Neuronal stem cell (in vitro differentiated cells): ENCODE measurements around the gene NECAB3.

Experiments
- DNase-seq: peaks from one replicate; pipeline ENCODE4 v3.0.0-alpha.2; 2013; ENCODE audit warnings: low spot score
- H2AFZ ChIP-seq: one replicate; pipeline ENCODE4 v1.6.1; 2013; ENCODE audit warnings: mild to moderate bottlenecking, low read length, inconsistent platforms
- H2AK5ac ChIP-seq: 2 replicates; pipeline ENCODE4 v1.6.1; 2013; ENCODE audit warnings: low read depth, mild to moderate bottlenecking, inconsistent platforms, low read length, moderate library complexity, mixed read lengths
- H2BK120ac ChIP-seq: 2 replicates; pipeline ENCODE4 v1.6.1; 2013; ENCODE audit warnings: low read depth, mild to moderate bottlenecking, inconsistent platforms, low read length, moderate library complexity, mixed read lengths
- H2BK12ac ChIP-seq: one replicate; pipeline ENCODE4 v1.6.1; 2013; ENCODE audit warnings: low read length, inconsistent platforms
- H2BK15ac ChIP-seq: 2 replicates; pipeline ENCODE4 v1.6.1; 2013; ENCODE audit warnings: mild to moderate bottlenecking, low read length, inconsistent platforms, mixed read lengths
- H2BK5ac ChIP-seq: one replicate; pipeline ENCODE4 v1.6.1; 2013; ENCODE audit warnings: inconsistent platforms, mild to moderate bottlenecking, low read length, moderate library complexity
- H3K14ac ChIP-seq: one replicate; pipeline ENCODE4 v1.6.1; 2013; ENCODE audit warnings: low read length, inconsistent platforms
- H3K18ac ChIP-seq: 2 replicates; pipeline ENCODE4 v1.6.1; 2013; ENCODE audit warnings: low read length, inconsistent platforms
- H3K23ac ChIP-seq: 2 replicates; pipeline ENCODE4 v1.6.1; 2013; ENCODE audit warnings: low read depth, mild to moderate bottlenecking, mixed read lengths, low read length, inconsistent platforms; ENCODE audit not compliant: poor library complexity
- H3K27ac ChIP-seq: replicated peaks from 3 replicates; pipeline ENCODE4 v1.5.1; 2013; ENCODE audit warnings: low read length, inconsistent platforms
- H3K27me3 ChIP-seq, 3 experiments: 2 replicates each; pipeline ENCODE4 v1.6.1; 2013; ENCODE audit warnings: low read length in 3 of 3, mild to moderate bottlenecking in 2 of 3, inconsistent platforms in 1 of 3, low read depth in 1 of 3, mixed read lengths in 1 of 3, moderate library complexity in 1 of 3; ENCODE audit not compliant: control insufficient read depth in 3 of 3, insufficient read depth in 3 of 3
- H3K36me3 ChIP-seq, 2 donors: replicated peaks in 1 of 2; 2 replicates each; pipeline ENCODE4 v1.6.1; 2013; ENCODE audit warnings: low read length in 2 of 2; ENCODE audit not compliant: control insufficient read depth in 2 of 2, insufficient read depth in 2 of 2
- H3K4ac ChIP-seq: 2 replicates; pipeline ENCODE4 v1.6.1; 2013; ENCODE audit warnings: inconsistent platforms, mild to moderate bottlenecking, low read length, moderate library complexity
- H3K4me1 ChIP-seq, 2 donors: 1 replicate in 1 of 2; 2 replicates in 1 of 2; pipeline ENCODE4 v1.6.1; 2013; ENCODE audit warnings: low read length in 2 of 2, low read depth in 1 of 2; ENCODE audit not compliant: control insufficient read depth in 2 of 2, insufficient read depth in 1 of 2
- H3K4me2 ChIP-seq: one replicate; pipeline ENCODE4 v1.6.1; 2013; ENCODE audit warnings: mild to moderate bottlenecking, low read length, inconsistent platforms; ENCODE audit not compliant: insufficient read depth, poor library complexity, severe bottlenecking
- H3K4me3 ChIP-seq, 2 donors: 2 replicates each; pipeline ENCODE4 v1.5.1; 2013; ENCODE audit warnings: low read length in 2 of 2, mild to moderate bottlenecking in 2 of 2, inconsistent platforms in 1 of 2, moderate library complexity in 1 of 2
- H3K79me1 ChIP-seq: one replicate; pipeline ENCODE4 v1.6.1; 2013; ENCODE audit warnings: low read depth, mild to moderate bottlenecking, inconsistent platforms, low read length, moderate library complexity
- H3K9ac ChIP-seq: one replicate; pipeline ENCODE4 v1.6.1; 2013; ENCODE audit warnings: mild to moderate bottlenecking, low read depth, low read length, inconsistent platforms; ENCODE audit not compliant: poor library complexity
- H3K9me3 ChIP-seq, 2 donors: replicated peaks in 1 of 2; 2 replicates each; pipeline versions ENCODE3 to v1.6.1; 2013; ENCODE audit warnings: low read length in 2 of 2, mild to moderate bottlenecking in 2 of 2, inconsistent platforms in 1 of 2, low read depth in 1 of 2, mixed read lengths in 1 of 2, moderate library complexity in 1 of 2; ENCODE audit not compliant: control insufficient read depth in 2 of 2, insufficient read depth in 1 of 2
- H4K8ac ChIP-seq: one replicate; pipeline ENCODE4 v1.6.1; 2013; ENCODE audit warnings: low read depth, mild to moderate bottlenecking, inconsistent platforms, low read length, moderate library complexity
- H4K91ac ChIP-seq: one replicate; pipeline ENCODE4 v1.6.1; 2013; ENCODE audit warnings: low read length, low read depth, mild to moderate bottlenecking, inconsistent platforms; ENCODE audit not compliant: poor library complexity
- WGBS, 2 donors: extraction: QIAGEN DNeasy Blood & Tissue Kit; methylation state at CpG; one replicate each; pipeline ENCODE4 v1.1.7; 2013; ENCODE audit warnings: missing lambda C conversion rate in 2 of 2, mixed read lengths in 1 of 2; ENCODE audit not compliant: insufficient read length in 2 of 2, insufficient replicate concordance in 1 of 2; ENCODE audit errors: extremely low coverage in 2 of 2; 5-methylcytosine and 5-hydroxymethylcytosine counted together

NECAB3 gene

GRCh38 chr20:33653218-33653899 lies 20.9 kb downstream of the NECAB3 start:
- peaks cover 3% of the 10 kb centered on the region for H3K79me1 ChIP-seq
- H3K4me2 ChIP-seq = no peak overlapping the region
- H3K23ac ChIP-seq = peak overlapping the region; percentile 11
- H2BK120ac ChIP-seq = peak overlapping the region; percentile 14
- peak overlapping the region; percentile 54 for H2AFZ ChIP-seq
- H3K9me3 ChIP-seq = no peaks in the 10 kb centered on the region
- peak overlapping the region; percentile 48 for H3K18ac ChIP-seq
- H4K91ac ChIP-seq = no peak overlapping the region
- no peak overlapping the region for H2BK12ac ChIP-seq
- H2AK5ac ChIP-seq = no peak overlapping the region
- peaks cover 6 to 10% of the 10 kb centered on the region in 2 donors for H3K36me3 ChIP-seq
- DNase-seq = peak; percentile 53
- no peak overlapping the region for H2BK15ac ChIP-seq
- WGBS, 2 donors = no CpG with 5 or more reads among the region's 16 CpGs
- H4K8ac ChIP-seq = no peak overlapping the region
- no peak overlapping the region for H3K27ac ChIP-seq
- H3K4me1 ChIP-seq = peaks cover 0 to 5% of the 10 kb centered on the region in 2 donors
- no peak overlapping the region for H3K4me3 ChIP-seq
- H3K14ac ChIP-seq = no peak overlapping the region
- H3K27me3 ChIP-seq = no peaks in the 10 kb centered on the region
- no peak overlapping the region for H3K9ac ChIP-seq
- no peak overlapping the region for H3K4ac ChIP-seq
- H2BK5ac ChIP-seq = no peak overlapping the region

GRCh38 chr20:33651562-33652048 lies 22.6 kb downstream of the NECAB3 start:
- no peak overlapping the region for H2BK5ac ChIP-seq
- H2AK5ac ChIP-seq = no peak overlapping the region
- no peak overlapping the region for H2AFZ ChIP-seq
- no peaks in the 10 kb centered on the region for H3K9me3 ChIP-seq
- no peak overlapping the region for H3K18ac ChIP-seq
- no peak overlapping the region for H4K8ac ChIP-seq
- no peak overlapping the region for H2BK12ac ChIP-seq
- H3K4me2 ChIP-seq = no peak overlapping the region
- H3K14ac ChIP-seq = no peak overlapping the region
- H3K36me3 ChIP-seq = peaks cover 3 to 16% of the 10 kb centered on the region in 2 donors
- H3K4ac ChIP-seq = no peak overlapping the region
- no peaks in the 10 kb centered on the region for H3K27me3 ChIP-seq
- H3K9ac ChIP-seq = no peak overlapping the region
- H3K4me3 ChIP-seq = no peak overlapping the region
- no peak overlapping the region for H4K91ac ChIP-seq
- DNase-seq = no peak
- WGBS, 2 donors = no CpG with 5 or more reads among the region's 13 CpGs
- H3K27ac ChIP-seq = no peak overlapping the region
- H2BK15ac ChIP-seq = no peak overlapping the region
- no peak overlapping the region for H3K23ac ChIP-seq
- no peak overlapping the region for H2BK120ac ChIP-seq
- H3K4me1 ChIP-seq = peaks cover 0 to 5% of the 10 kb centered on the region in 2 donors
- H3K79me1 ChIP-seq = no peaks in the 10 kb centered on the region

GRCh38 chr20:33650753-33651561 lies 23.3 kb downstream of the NECAB3 start:
- H2BK5ac ChIP-seq = no peak overlapping the region
- peaks cover 3 to 21% of the 10 kb centered on the region in 2 donors for H3K36me3 ChIP-seq
- H3K4me2 ChIP-seq = no peak overlapping the region
- no peak overlapping the region for H3K23ac ChIP-seq
- no peak overlapping the region for H3K9ac ChIP-seq
- DNase-seq = no peak
- no peak overlapping the region for H2AFZ ChIP-seq
- H3K4me3 ChIP-seq = no peak overlapping the region
- H2BK12ac ChIP-seq = no peak overlapping the region
- H3K27me3 ChIP-seq = no peaks in the 10 kb centered on the region
- no peaks in the 10 kb centered on the region for H3K79me1 ChIP-seq
- no CpG with 5 or more reads among the region's 10 CpGs for WGBS, 2 donors
- H2AK5ac ChIP-seq = no peak overlapping the region
- peaks cover 0 to 5% of the 10 kb centered on the region in 2 donors for H3K4me1 ChIP-seq
- no peak overlapping the region for H3K14ac ChIP-seq
- H2BK120ac ChIP-seq = no peak overlapping the region
- H3K27ac ChIP-seq = no peak overlapping the region
- H4K8ac ChIP-seq = no peak overlapping the region
- H2BK15ac ChIP-seq = no peak overlapping the region
- H3K4ac ChIP-seq = no peak overlapping the region
- H4K91ac ChIP-seq = no peak overlapping the region
- no peak overlapping the region for H3K18ac ChIP-seq
- H3K9me3 ChIP-seq = no peaks in the 10 kb centered on the region

- H3K79me1 ChIP-seq = no peaks in the 10 kb centered on the region
- no peak for DNase-seq
- no peak overlapping the region for H2AFZ ChIP-seq
- no peak overlapping the region for H3K18ac ChIP-seq
- no peaks in the 10 kb centered on the region for H3K9me3 ChIP-seq
- no peaks in the 10 kb centered on the region for H3K27me3 ChIP-seq
- H3K4me3 ChIP-seq = no peak overlapping the region
- no peak overlapping the region for H3K23ac ChIP-seq
- no peak overlapping the region for H3K9ac ChIP-seq
- H2AK5ac ChIP-seq = no peak overlapping the region
- H3K4ac ChIP-seq = no peak overlapping the region
- H3K4me2 ChIP-seq = no peak overlapping the region
- H3K27ac ChIP-seq = no peak overlapping the region
- H2BK5ac ChIP-seq = no peak overlapping the region
- no peak overlapping the region for H4K91ac ChIP-seq
- H2BK15ac ChIP-seq = no peak overlapping the region
- WGBS, 2 donors = no CpG with 5 or more reads among the region's 11 CpGs
- H3K14ac ChIP-seq = no peak overlapping the region
- peaks cover 6 to 27% of the 10 kb centered on the region in 2 donors for H3K36me3 ChIP-seq
- no peak overlapping the region for H2BK12ac ChIP-seq
- no peak overlapping the region for H2BK120ac ChIP-seq
- H3K4me1 ChIP-seq = peaks cover 0 to 5% of the 10 kb centered on the region in 2 donors
- no peak overlapping the region for H4K8ac ChIP-seq
Observed at GRCh38 chr20:33650111-33650752, 24.0 kb downstream of the NECAB3 start.
